T-helper 22 cell (primary cell): Measurements from ENCODE around the gene TEX44.

Experiments used
- DNase-seq: peaks from one replicate; pipeline ENCODE4 v3.0.0-alpha.2; 2020; ENCODE audit warnings: low read depth

The TEX44 gene

DNA sequence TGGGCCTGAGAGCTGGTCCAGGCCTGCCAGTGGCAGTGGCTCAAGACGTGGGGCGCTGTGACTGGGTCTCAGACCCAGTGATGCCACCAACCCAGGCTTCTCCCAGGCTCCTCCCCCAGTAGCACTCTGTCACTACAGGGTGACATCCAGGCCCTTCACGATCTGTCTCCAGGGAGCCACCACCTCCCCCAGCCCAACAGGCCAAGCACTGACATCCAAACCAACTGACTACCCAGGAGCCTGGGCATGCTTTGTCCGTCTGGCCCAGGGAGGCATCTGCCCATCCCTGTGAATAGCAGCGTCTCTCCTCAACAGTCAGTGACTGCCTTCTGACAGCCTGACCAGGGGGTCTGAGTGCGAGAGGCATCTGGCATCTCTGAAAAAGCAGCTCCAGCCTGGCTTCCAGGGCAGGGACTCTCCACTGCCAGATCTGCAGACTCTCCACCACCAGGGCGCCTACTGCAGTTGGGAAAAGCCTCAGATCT, 13.0 kb downstream of the TEX44 start:
- DNase-seq: no peak

DNA sequence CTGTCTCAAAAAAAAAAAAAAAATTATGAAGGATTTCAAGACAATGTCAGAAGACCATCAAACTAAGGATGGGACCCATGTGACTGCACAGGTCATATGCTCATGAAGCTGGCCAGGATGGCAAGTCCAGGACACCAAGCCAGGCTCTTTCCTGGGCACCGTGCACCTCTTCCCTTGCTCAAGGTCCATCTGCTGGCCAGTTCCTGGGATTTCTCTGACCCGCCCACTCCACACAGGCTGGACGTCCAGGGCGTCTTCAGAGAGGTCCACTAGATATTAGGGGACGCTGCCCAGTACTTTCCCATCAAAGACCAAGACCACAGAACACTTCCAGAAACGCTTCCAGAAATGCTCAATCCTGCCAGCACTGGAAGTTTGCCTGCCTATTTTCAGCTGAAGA, 14.3 kb downstream of the TEX44 start:
- no peak for DNase-seq

DNA sequence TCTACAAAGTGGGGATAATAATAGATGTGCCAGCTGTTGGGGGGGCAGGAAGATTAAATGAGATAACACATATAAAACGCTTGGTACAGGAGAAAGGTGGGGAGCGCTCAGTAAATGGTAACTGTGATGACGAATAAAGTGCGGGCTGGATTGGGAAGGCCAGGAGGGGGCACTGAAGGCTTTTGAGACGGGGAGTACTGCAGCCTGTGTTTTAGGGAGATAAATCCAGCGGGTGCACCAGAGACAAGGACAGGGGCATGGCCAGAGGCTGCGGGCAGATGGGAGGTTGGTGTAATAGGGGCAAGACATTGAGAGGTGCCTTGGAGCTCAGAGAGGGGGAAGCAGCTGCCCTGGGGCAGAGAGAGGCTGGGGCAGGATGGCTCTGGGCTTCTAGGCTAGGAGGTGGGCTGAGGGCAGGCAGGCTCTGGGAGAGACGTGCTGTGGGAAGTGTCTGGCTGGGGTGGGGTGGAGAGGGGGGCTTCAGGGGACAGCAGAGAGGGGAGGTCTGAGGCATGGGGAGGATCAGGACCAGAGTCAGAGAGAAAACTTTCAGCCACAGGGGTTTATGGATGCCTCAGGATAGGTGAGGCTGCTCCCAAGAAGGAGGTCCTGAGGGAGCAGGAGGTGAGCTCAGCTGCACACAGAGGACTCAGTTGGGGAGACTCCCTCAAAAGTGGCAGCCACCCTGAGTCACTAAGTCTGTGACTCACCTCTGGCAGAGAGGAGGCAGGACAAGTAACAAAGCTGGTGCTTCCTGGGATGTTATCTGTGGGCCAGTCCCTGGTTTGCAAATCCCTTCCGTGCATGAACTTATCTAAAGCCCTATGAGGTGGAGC, 18.8 kb downstream of the TEX44 start:
- DNase-seq: peak; percentile 26

DNA sequence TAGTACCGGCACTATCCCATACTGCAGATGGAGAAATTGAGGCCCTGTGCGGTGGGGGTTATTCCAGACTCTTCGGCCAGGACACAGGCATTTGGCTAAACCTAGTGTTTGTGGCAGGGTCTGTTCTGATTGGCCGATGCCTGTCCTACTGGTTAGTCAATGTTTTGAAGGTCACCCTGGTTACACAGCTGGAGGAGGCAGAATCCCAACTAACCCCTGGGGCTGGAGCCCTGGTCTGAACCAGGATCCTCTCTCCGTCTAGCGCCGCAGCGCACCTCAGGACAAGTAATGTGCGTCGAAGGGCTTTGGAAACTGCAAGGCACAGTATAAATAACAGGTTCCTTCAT, 19.4 kb downstream of the TEX44 start:
- DNase-seq: no peak

DNA sequence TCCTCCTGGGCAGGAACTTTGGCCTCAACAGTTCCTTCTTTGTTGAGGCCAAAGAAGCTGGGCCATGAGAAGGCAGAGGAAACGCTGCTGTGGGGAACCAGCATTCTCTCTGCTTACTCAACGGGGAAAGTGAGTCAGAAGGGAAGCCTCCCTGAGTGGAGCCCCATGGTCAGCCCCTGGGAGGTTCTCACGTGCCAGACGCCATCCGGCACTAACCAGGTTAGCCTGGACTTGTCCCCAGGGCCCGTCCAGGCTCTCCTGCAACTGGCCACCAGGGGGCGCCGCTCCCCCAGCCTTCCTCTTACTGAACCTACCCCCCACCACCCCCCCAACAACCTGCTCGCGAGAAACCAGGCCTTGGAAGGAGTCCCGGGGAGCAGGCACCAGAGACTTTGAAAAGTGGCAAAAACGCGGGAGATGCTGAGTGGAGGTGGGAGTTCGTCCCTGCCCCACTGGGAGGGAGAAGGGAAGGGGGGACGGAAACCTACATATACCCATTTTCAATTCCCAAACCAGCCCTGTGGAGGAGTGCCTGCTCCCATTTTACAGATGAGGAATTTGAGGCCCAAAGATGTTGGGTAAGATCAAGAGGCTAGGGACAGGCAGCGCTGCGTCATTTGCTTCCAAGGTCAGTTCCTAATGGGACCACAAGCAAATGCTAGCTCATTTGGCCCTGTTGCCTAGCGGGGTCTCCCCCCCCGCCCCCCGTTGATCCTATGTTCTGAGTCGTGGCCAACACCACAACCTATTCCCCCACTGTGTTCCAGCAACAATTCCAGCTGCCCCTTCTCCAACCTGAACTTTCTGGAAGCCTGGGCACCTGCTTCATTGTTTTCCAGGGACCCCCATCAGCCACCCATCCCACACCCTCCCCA, 20.0 kb downstream of the TEX44 start:
- peak; percentile 71 for DNase-seq

DNA sequence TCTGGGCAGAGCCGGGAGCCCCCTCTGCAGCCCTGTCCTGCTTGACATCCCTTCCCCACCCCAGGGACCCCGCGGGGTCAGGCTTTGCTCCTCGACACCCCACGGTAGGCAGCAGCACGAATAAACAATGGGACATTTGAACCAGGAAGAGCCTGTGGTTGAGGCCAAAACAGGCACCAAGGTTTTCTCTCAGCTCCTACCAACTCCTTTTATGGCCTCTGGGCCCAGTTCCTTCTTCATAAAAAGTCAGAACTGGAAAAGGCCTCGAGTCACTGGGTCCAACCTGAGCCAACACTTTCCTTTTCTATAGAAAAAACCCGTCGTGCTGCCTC, 20.6 kb downstream of the TEX44 start:
- no peak for DNase-seq

DNA sequence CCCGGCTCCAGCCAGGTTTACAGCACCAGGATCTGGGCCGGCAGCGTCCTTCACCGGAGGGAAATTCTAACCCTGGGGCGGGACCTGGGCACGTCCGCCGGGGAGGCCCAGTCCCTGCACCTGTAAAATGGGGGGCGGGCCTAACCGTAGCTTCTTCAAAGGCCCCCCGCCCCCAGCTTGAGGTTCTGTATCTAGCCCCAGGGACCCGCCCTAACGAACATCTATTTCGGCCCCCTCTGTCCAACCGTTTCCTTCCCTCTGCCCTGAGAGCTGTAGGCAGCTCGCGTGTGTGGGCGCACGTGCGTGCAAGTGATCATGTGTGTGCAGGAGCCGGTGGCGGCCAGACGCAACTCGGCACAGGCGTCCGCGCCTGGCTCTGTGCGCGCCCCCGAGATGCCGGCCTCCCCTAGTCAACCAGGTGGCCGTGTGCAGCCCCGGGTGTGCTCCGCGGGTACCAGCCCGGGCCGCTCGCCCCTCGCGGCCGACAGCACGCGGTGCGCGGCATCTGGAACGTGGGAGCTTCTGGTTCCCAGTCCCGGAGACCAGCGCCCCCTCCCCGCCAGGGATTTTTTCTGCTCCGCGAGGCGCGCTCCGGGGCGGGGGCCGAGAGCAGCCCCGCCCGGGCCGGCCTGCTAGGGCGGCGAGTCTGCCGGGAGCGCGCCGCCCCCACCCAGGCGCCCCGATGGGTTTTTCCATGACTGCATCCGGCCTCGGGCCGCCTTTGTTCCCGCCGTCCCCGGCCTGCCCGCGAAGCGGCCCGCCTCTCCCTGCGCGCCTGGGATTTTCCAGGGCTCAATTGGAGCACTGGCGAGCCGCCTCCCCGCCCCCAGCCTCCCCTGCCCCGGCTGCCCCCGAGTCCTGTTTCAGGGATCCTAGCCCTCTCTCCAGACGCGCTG, 21.2 kb downstream of the TEX44 start:
- peak; percentile 48 for DNase-seq

DNA sequence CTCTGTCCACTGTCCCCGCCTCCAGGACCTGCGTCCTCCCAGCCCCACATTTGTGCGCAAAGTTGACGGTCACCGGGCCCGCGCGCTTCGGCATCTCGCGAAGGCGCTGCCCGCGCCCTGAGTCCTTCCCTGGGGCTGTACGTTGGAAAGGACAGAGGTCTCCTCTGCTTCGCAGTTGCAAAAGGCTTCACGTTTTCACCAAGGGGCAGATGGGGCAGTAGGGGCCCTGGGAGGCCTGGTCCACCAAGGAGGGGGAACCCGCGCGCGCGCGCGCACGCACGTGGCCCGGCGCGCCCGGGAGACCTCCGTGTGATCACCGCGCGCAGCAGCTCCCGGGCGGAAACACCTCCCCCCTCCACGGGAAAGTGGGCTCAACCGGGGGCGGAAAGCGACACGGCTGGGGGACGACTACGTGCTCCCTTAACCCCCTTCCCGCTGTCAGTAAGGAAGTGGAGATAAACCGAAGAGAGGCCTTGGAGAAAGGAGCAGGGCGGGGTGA, 21.9 kb downstream of the TEX44 start:
- DNase-seq: no peak

DNA sequence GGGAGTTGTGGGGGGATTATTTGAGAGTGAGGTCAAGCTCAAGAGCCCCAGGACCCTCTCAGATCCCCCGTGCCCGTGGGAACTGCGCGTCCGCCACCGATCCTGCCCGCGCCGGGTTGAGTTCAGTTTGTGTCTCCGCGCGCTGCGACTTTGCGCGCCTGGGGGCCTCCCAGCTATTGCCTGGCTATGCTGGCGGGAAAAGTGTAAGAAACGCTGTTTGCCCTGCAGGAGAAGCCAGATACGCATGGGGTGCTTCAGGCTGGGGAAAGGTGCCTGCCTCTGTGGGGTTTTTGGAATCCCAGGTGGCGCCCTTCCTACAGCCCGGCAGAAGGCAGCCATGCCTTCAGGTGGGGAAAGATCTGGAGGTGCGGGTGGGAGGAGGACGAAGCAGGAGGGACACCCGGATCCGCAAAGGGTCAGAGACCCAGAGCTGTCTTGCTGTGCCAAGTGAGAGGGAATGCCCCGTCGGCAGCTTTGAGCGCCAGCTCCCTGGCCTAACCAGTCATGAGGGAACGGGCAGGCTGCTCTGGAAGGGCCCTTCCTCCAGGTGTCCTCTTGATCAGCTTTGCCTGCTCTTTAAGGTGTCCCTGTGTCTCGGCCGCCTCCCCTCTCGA, 22.5 kb downstream of the TEX44 start:
- no peak for DNase-seq

DNA sequence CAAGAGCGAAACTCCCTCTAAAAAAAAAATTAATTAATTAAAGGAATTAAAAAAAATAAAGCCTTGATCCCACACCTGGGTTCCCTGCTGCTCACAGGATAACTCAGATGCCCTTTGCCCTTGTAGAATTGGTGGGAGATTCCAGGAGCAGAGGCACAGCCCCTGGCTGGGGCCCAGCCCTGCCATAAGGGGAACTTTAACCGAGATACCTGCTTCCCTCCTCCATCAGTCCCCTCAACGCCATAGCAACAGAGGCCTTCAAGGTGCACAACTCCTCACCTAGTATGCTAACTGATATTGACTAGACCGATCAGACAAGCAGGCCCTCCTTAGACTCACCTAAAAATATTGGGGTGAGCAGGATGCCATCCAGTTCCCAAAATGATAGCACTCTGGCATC, 23.6 kb downstream of the TEX44 start:
- DNase-seq: no peak

DNA sequence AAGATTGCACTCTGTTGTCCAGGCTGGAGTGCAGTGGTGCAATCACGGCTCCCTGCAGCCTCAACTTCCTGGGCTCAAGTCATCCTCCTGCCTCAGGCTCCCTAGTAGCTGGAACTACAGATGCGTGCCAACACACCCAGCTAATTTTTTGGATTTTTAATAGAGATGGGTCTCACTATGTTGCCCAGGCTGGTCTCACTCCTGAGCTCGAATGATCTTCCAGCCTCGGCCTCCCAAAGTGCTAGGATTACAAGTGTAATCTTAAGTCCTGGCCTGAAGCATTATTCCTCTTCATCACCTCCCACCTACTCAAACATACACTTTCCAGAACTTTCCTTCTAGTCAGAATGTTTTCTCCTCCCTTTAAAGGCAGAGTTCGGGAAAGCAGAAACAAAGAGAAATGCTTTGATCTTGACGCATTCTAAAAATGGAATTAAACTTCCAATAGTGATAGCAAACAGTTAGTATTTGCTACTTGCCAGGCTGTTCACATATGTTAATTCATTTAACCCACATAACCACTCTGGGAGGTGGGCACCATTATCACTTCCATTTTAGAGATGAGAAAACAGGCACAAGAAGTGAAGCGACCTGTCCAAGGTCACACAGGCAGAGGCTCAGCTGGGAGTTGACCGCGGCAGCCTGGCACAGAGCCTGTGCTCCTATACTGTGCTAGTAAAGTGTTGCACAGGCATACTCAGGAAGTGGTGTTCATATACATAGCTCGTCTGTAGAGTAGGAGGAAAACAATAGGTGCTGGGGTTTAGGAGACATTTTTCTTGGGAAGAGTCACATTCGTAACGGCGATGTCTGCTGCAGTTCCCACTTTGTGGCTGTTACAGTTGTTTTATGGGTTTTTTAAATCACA, 24.6 kb downstream of the TEX44 start:
- no peak for DNase-seq

DNA sequence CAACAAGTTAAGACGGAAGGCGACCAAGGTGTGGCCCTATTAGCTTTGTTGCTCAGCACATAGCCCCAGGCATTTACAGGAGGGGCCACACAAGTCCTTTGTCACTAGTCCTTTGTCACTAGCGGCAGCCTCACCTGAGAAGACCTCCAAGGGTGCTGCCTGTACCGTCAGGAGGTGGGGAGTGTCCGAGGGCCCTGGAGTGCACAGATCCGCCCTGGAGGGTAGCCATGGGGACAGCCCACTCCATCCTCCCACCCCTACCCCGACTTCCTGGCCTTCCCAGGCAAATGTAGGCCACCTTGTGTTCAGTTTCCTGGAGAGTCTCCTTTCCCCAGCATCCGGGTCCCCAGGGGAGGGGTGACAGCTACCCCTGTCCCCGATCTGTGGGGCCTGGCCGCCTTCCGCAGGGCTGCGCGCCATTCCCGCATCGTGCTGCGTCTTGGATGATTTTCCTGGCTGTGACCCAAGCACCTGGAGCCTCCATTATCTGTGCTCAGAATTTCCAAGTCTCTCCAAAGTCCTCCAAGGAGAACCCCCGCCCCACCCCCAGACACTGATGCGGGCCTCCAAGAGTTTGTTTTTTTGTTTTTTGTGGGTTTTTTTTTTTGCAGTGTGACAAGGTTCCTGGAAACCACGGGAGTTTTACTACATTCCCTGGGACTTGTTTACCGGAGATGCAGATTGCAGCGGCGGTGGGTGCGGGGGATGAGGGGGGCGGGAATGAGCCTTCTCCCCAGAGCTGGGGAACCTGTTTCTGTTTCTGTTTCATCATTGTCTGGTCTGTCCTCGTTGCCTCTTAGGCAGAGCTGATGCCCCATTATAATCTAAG, 28.6 kb downstream of the TEX44 start:
- no peak for DNase-seq

DNA sequence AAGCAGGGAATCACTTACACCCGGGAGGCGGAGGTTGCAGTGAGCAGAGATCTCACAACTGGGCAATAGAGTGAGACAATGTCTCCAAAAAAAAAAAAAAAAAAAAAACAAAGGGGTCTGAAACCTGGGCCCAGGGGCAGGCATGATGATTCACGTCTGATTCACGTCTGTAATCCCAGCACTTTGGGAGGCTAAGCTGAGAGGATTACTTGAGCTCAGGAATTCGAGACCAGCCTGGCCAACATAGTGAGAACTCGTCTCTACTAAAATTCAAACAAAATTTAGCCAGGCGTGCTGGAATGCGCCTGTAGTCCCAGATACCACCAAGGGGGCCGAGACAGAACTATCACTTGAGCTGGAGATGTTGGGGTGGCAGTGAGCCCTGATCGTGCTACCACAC, 30.3 kb downstream of the TEX44 start:
- DNase-seq: no peak

DNA sequence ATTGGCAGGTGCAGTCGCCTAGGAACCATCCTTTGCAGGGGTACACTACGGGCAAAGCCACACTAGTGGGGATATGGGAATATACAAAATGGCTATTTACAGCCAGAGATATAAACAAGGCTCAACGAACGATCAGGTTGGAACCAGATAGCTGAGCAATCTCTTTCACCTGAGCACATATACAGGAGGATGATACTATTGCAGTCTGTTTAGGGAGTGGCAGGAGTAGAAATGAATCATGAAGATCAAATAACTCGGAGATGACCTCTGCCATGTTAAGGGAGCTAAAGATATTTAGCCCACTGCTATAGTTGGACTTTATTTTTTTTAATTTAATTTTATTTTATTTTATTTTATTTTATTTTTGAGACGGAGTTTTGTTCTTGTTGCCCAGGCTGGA, 33.8 kb downstream of the TEX44 start:
- DNase-seq: no peak

DNA sequence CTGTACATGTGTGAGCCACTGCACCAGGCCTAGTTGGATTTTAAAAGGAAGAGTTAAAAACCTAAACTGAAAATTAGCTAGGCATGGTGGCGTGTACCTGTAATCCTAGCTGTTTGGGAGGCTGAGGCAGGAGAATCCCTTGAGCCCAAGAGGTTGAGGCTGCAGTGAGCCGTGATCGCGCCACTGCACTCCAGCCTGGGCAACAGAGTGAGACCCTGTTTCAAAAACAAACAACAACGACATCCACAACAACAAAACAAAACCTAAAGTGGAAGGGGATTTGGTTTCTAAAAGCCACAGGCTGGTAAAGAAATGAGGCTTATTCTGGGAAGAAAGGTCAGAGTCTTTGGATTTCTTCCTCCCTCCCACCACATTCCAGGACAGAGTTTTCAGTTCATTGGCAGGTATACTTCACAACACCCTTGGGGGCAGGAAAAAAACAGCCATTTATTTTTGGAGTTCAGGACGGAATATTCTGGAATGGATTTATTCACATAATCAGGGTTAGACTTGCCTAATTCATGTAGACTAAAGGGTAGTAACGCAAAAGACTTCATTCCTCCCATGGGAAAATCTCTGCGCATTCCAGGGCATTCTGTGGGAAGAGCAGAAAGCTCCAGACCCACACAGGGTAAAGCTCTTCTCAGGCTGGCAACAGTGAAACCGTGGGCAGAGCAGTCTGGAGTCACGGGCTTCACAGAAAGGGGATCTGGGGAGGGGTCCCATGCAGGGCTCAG, 34.9 kb downstream of the TEX44 start:
- DNase-seq: no peak

DNA sequence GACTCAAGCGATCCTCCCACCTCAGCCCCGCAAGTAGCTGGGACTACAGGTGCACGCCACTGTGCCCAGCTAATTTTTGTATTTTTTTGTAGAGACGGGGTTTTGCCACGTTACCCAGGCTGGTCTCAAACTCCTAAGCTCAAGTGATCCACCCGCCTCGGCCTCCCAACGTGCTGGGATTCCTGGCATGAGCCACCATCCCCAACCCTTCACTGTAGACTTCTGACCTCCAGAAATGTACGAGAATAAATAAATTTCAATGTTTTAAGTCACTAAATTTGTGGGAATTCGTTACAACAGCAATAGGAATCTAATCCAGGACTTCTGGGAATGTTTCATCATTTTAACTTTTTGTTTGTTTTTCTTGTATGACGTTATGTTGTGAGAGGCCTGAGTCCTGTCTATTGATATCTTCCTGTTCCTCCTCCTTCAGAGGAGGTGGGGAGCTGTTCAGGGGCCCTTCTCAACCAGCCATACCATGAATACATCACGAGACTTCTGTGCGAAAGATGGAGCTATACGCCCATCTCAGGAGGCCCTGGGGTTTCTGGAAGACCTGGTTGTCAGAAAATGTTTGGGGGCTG, 40.0 kb downstream of the TEX44 start:
- no peak for DNase-seq

DNA sequence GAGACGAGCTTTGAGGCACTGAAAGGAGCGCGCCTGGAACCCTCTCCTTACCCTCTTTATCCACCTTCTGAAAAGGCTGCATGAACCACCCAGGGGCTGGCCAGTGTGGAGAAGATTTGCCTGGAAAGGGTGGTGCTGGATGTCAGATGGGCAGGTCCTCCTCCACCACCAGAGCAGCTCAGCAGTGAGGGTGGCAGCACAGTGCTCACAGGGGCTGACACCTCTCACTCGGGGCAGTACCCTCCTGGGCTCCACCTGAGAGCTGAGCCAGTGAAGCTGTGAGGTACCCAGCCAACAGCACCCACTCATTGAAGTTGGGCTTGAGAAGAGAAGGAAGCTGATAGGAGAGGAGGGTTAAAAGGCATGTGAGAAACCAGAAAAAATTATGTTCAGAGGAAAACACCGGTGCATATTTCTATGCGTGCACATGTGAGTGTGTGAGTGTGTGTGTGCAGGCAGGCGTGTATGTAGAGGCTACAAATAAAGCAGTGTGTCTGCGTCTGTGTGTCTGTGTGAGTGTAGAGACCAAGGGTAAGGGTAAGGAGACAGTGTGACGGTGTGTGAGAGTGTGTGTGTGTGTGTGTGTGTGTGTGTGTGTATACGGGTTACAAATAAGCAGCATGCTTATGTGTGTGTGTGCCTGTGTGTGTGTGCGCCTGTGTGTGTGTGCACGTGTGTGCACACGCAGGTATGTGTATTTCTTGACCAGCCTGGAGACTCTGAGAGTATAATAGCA, 40.7 kb downstream of the TEX44 start:
- no peak for DNase-seq

DNA sequence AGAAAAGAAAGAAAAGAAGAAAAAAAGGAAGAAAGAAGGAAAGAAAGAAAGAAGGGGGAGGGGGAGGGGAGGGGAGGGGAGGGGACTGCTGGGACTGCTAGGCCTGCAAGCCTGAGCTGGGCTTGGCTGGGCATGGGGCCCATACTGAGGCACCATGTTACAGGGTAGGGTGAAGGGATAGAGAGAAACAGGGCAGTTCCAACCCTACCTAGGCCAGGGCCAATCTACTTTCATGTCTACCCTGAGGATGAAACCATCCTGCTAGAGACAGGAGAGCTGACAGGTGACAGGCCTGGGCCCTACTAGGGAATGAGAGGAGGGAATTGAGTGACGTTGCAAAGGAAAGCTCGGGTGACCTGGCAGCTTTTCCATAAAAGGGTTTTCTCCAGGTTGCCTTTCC, 41.7 kb downstream of the TEX44 start:
- DNase-seq: no peak
